Esophagus squamous epithelium (tissue), 5 donors: Measurements from ENCODE around the gene TTC22. TPM values are rescaled to one million over a fixed set of nuclear protein-coding genes. Genes with fewer than 3 reads are reported as not detected.

Experiments used
- DNase-seq: peaks from one replicate; lab custom pipeline; 2025; lab: John Stamatoyannopoulos, UW
- H3K27ac ChIP-seq, 4 donors: fragments of 200-600 bp; sonication (generic); one replicate each; pipeline ENCODE4 v1.5.1; 2016 to 2019; ENCODE audit warnings: mild to moderate bottlenecking in 1 of 4
- H3K27me3 ChIP-seq, 4 donors: fragments of 200-600 bp; sonication (generic); 1 replicate in 3 of 4; 2 replicates in 1 of 4; pipeline versions ENCODE4 v1.5.1 to v1.6.0; 2017 to 2021; ENCODE audit warnings: antibody characterized with exemption in 1 of 4
- H3K36me3 ChIP-seq, 3 donors: fragments of 200-600 bp; sonication (generic); one replicate each; pipeline ENCODE4 v1.5.1; 2016 to 2019
- H3K4me1 ChIP-seq, 3 donors: fragments of 200-600 bp; sonication (generic); one replicate each; pipeline ENCODE4 v1.5.1; 2017 to 2019
- H3K4me3 ChIP-seq, 4 donors: fragments of 200-600 bp; sonication (generic); 1 replicate in 3 of 4; 2 replicates in 1 of 4; pipeline ENCODE4 v1.5.1; 2016 to 2019; ENCODE audit warnings: mild to moderate bottlenecking in 2 of 4, moderate library complexity in 1 of 4
- H3K9me3 ChIP-seq, 3 donors: fragments of 200-600 bp; sonication (generic); one replicate each; pipeline ENCODE4 v1.5.1; 2016 to 2019
- POLR2A ChIP-seq, 4 donors: fragments of 450-650 bp; IDR thresholded peaks; one replicate each; pipeline ENCODE4 v1.6.1; 2017; ENCODE audit warnings: antibody characterized with exemption in 4 of 4, mild to moderate bottlenecking in 4 of 4, moderate library complexity in 3 of 4
- WGBS, 2 donors: methylation state at CpG; one replicate each; pipeline ENCODE4 v1.1.5; 2018; 5-methylcytosine and 5-hydroxymethylcytosine counted together
- intact Hi-C: fragments of 100-400 bp; cut with DNase I; formaldehyde crosslinking; loops from one replicate; pipeline ENCODE4 v1.15.0; 2022
- total RNA-seq, 4 donors: library from RNA; depleted of rRNA; stranded (reverse); fragments of >200 nt; gene quantifications; one replicate each; pipeline ENCODE4 v1.1.0, GENCODE V29; 2016
- TF ChIP-seq, protein P1 (sequence below), 6 experiments: fragments of 450-650 bp in 4 of 6; fragments of 200-600 bp in 2 of 6; sonication (generic) in 2 of 6; IDR thresholded peaks; one replicate each; pipeline ENCODE4 v1.5.1; 2016 to 2019; ENCODE audit warnings: antibody characterized with exemption in 6 of 6, mild to moderate bottlenecking in 4 of 6, moderate library complexity in 4 of 6
- donor health status: DM: yes; HTN: yes; CAD: no.

The TTC22 gene
- total RNA-seq, 4 donors from 2014 or later: 73.4 to 323 (median 141) TPM

DNA sequence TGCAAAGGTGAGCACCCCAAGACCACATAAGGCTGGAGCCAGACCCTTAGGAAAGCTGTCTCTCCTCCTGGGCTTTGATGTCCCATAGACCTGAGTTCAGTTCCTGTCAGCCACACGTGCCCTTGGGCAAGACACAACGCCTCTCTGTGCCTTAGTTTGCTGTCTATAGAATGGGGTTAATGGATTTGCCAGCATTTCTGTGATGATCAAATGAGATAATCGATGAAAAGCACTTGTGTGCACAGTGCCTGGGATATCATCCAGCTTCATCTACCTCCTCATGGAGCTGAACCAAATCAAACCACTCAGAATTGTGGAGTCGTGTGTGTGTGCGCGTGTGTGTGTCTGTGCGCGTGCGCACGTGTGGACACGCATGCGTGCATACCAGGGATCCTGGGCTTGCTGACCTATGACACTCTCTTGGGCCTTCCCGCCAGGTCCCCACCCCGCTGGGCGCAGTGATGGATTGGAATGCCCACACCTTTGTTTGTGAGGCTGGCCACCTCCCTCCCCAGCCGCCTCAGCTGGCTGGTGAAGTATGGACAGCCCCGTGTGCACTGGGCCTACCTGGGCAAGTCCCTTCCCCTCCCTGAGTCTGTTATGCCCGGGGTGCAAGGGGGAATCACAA is 5.2 kb downstream of the TTC22 start:
- peak overlapping the region; percentile 68 to 94 (median 92) for H3K27ac ChIP-seq
- H3K4me3 ChIP-seq: no peak overlapping the region
- H3K9me3 ChIP-seq: peaks cover 0 to 5% (median 4%) of the 10 kb centered on the region in 3 donors
- H3K27me3 ChIP-seq: peaks cover 0 to 15% (median 0%) of the 10 kb centered on the region in 4 donors
- WGBS, 2 donors: 44 to 55% methylated on average over 6 to 8 of the region's 18 CpGs
- TF ChIP-seq, protein P1, sequence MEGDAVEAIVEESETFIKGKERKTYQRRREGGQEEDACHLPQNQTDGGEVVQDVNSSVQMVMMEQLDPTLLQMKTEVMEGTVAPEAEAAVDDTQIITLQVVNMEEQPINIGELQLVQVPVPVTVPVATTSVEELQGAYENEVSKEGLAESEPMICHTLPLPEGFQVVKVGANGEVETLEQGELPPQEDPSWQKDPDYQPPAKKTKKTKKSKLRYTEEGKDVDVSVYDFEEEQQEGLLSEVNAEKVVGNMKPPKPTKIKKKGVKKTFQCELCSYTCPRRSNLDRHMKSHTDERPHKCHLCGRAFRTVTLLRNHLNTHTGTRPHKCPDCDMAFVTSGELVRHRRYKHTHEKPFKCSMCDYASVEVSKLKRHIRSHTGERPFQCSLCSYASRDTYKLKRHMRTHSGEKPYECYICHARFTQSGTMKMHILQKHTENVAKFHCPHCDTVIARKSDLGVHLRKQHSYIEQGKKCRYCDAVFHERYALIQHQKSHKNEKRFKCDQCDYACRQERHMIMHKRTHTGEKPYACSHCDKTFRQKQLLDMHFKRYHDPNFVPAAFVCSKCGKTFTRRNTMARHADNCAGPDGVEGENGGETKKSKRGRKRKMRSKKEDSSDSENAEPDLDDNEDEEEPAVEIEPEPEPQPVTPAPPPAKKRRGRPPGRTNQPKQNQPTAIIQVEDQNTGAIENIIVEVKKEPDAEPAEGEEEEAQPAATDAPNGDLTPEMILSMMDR (IDR thresholded peaks at IDR 0.05): no peak
- no peak for TF ChIP-seq POLR2A (IDR thresholded peaks at IDR 0.05)
- intact Hi-C loops: no loop called here
- DNase-seq: no peak
- peaks cover 16 to 87% (median 27%) of the 10 kb centered on the region in 3 donors for H3K4me1 ChIP-seq
- H3K36me3 ChIP-seq: peaks cover 0 to 33% (median 0%) of the 10 kb centered on the region in 3 donors

DNA sequence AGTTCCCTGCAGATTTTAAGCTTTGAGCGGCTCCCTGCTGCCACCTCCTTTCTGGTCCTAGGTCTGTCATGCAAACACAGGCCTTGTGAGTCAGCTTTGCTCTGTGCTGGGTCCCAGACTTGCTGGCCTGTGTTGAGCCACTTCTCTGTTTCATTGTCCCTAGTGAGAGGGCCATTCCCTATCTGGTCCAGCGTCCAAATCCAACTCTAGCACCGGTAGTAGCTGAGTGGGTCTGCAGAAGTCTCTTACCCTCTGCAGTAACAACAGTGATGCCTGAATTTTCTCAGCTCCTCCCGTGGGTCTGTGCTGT is 5.8 kb downstream of the TTC22 start:
- H3K4me1 ChIP-seq: peaks cover 16 to 80% (median 27%) of the 10 kb centered on the region in 3 donors
- TF ChIP-seq POLR2A (IDR thresholded peaks at IDR 0.05): no peak
- TF ChIP-seq, protein P1 (IDR thresholded peaks at IDR 0.05): no peak
- 50 to 70% methylated on average over 3 of the region's 4 CpGs for WGBS, 2 donors

DNA sequence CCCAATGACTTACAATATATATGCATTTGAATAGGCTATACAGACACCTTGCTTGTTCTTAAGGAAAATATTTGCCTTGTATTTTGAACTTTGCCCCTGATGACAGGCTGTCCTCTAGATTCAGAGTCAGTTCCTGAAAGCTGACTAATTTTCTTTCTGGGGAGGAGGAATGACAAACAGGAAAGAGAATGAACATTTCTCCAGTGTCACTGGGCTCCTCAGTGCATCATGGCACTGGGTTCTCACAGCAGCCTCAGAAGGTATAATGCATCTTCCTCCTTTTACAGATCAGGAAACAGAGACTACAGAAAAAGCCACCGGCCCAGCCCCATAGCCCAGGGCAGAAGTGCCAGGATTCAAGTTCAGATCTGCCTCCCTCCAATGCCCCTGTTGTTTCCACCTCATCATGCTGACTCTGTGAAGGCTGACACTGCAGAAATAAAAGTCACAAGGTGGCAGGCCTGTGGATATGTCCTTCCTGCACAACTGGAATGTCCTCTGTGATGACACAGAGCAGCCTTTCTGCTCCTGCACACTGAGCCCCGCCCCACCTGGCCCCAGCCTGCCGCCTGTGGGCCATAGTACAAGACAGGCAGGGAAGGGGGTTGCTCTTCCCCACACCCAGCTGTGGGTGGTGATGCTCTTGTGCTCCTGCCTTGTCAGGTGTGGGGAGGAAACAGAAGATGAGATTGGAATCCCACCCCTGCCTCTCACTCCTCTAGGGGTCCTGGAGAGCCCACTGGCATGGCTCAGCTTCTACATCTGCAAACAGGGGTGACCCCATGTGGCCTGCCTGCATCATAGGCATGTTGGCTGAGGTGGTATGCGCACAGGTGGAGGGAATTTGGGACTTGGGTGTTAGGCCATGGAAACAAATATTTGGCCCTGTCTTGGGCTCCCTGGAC is 6.4 kb downstream of the TTC22 start:
- peaks cover 16 to 74% (median 27%) of the 10 kb centered on the region in 3 donors for H3K4me1 ChIP-seq
- intact Hi-C loops: no loop called here
- peaks cover 0 to 9% (median 0%) of the 10 kb centered on the region in 4 donors for H3K27me3 ChIP-seq
- H3K36me3 ChIP-seq: peaks cover 0 to 45% (median 0%) of the 10 kb centered on the region in 3 donors
- WGBS, 2 donors: 20% methylated on average over 1 of the region's 4 CpGs; no CpG with 5 or more reads in 1 of the 2 donors
- TF ChIP-seq POLR2A (IDR thresholded peaks at IDR 0.05): no peak
- TF ChIP-seq, protein P1 (IDR thresholded peaks at IDR 0.05): no peak
- H3K27ac ChIP-seq: peak overlapping the region; percentile 68 to 94 (median 92)
- H3K4me3 ChIP-seq: no peak overlapping the region
- no peak for DNase-seq
- H3K9me3 ChIP-seq: peaks cover 0 to 5% (median 4%) of the 10 kb centered on the region in 3 donors

More for the DNA sequence above, 5.8 kb downstream of the TTC22 start:
- peaks cover 0 to 5% (median 4%) of the 10 kb centered on the region in 3 donors for H3K9me3 ChIP-seq
- H3K27ac ChIP-seq: peak overlapping the region; percentile 68 to 94 (median 92)
- H3K27me3 ChIP-seq: peaks cover 0 to 9% (median 0%) of the 10 kb centered on the region in 4 donors
- no peak overlapping the region for H3K4me3 ChIP-seq
- intact Hi-C loops: no loop called here
- no peak for DNase-seq
- peaks cover 0 to 39% (median 0%) of the 10 kb centered on the region in 3 donors for H3K36me3 ChIP-seq

DNA sequence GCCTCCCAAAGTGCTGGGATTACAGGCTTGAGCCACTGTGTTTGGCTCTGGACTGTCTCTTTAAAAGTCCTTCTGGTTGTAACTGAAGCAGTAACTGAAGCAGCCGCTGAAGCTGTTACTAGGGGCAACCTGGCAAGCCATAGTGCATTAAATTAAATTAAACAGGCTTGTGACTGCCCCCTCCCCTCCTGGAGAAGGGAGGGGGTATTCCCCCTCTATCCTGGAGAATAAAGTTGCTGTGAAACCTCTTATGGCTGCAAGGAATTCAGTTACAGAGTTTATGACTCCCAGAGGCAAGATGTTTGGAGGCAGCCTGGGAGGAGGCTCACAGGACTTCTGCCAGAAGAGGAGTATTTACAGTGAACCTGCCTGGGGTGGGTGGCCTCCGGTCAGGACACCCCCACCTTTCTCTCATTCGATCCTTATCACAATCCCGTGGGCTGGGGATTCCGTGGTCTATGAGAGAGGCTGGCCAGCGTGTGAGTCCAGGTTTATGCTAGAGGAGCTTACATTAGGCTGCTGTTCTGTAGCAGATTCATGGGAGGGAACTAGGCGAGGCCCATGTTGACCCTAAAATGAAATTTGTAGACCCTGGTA is 8.3 kb downstream of the TTC22 start:
- intact Hi-C loops: no loop called here
- Histone ChIP-seq H3K27ac (peak overlapping the region; percentile 68 to 94 (median 92)), H3K36me3 (peaks cover 0 to 60% (median 0%) of the 10 kb centered on the region in 3 donors), H3K4me3 (no peak overlapping the region), H3K4me1 (peaks cover 12 to 55% (median 16%) of the 10 kb centered on the region in 3 donors), H3K27me3 (peaks cover 0 to 5% (median 0%) of the 10 kb centered on the region in 4 donors), H3K9me3 (peaks cover 0 to 5% (median 4%) of the 10 kb centered on the region in 3 donors)
- DNase-seq: no peak
- TF ChIP-seq, protein P1 (IDR thresholded peaks at IDR 0.05): no peak
- no peak for TF ChIP-seq POLR2A (IDR thresholded peaks at IDR 0.05)
- 57 to 75% methylated on average over 1 to 6 of the region's 7 CpGs for WGBS, 2 donors
